H1 (cell line): ENCODE data around the gene S100PBP. TPM values are rescaled to one million over a fixed set of nuclear protein-coding genes. Genes with fewer than 3 reads are reported as not detected.

ENCODE experiments used
- CTCF ChIA-PET: fragments of 300-600 bp; sonication (Branson Sonifier 250); formaldehyde crosslinking; loops from one replicate; lab custom pipeline; 2021; ENCODE audit not compliant: partially characterized antibody; lab: Charles Lee
- POLR2A ChIA-PET: fragments of 300-600 bp; sonication (Branson Sonifier 250); formaldehyde crosslinking; loops from one replicate; lab custom pipeline; 2021; ENCODE audit warnings: inconsistent platforms; ENCODE audit not compliant: partially characterized antibody; lab: Charles Lee
- DNase-seq, 2 experiments: peaks; one replicate each; pipeline versions ENCODE4 v3.0.0 to v3.0.0-alpha.2; 2010 to 2022; ENCODE audit warnings: low spot score in 2 of 2, low read depth in 1 of 2, mixed read lengths in 1 of 2
- FAIRE-seq: peaks from 2 replicates; lab custom pipeline; 2011; peaks lifted over from hg19 to GRCh38; lab: Jason Lieb, UNC
- H2AFZ ChIP-seq: 2 replicates; pipeline ENCODE4 v1.8.1; 2012; ENCODE audit warnings: low read length, inconsistent platforms
- H2AK5ac ChIP-seq: 2 replicates; pipeline ENCODE4 v1.6.1; 2013; ENCODE audit warnings: low read depth, low read length
- H2BK120ac ChIP-seq: replicated peaks from 2 replicates; pipeline ENCODE3; 2013; ENCODE audit warnings: low read depth, low read length, inconsistent platforms
- H2BK12ac ChIP-seq: 2 replicates; pipeline ENCODE4 v1.6.1; 2013; ENCODE audit warnings: low read depth, low read length
- H2BK15ac ChIP-seq: 2 replicates; pipeline ENCODE4 v1.6.1; 2013; ENCODE audit warnings: low read length
- H2BK20ac ChIP-seq: 2 replicates; pipeline ENCODE4 v1.6.1; 2013; ENCODE audit warnings: low read length
- H2BK5ac ChIP-seq: 2 replicates; pipeline ENCODE4 v1.6.1; 2013; ENCODE audit warnings: low read depth, low read length
- H3K14ac ChIP-seq: 2 replicates; pipeline ENCODE4 v1.6.1; 2013; ENCODE audit warnings: inconsistent platforms; ENCODE audit not compliant: insufficient read length
- H3K18ac ChIP-seq: 2 replicates; pipeline ENCODE4 v1.6.1; 2013; ENCODE audit warnings: low read length; ENCODE audit errors: extremely low read depth
- H3K23ac ChIP-seq: 2 replicates; pipeline ENCODE4 v1.6.1; 2013; ENCODE audit warnings: inconsistent platforms; ENCODE audit not compliant: insufficient read length
- H3K23me2 ChIP-seq: 2 replicates; pipeline ENCODE4 v1.6.1; 2013; ENCODE audit warnings: low read depth, low read length
- H3K27ac ChIP-seq: 2 replicates; pipeline ENCODE4 v1.6.1; 2011; ENCODE audit warnings: low read depth, low read length, inconsistent platforms
- H3K27me3 ChIP-seq, 4 experiments: replicated peaks in 1 of 4; 1 replicate in 1 of 4; 2 replicates in 3 of 4; pipeline versions ENCODE4 v1.6.1 to v1.8.1; 2011 to 2013; ENCODE audit warnings: low read length in 3 of 4, mild to moderate bottlenecking in 3 of 4, inconsistent platforms in 2 of 4, mixed read lengths in 2 of 4, moderate library complexity in 1 of 4; ENCODE audit not compliant: control insufficient read depth in 3 of 4, insufficient read depth in 3 of 4; ENCODE audit errors: extremely low read depth in 1 of 4
- H3K36me3 ChIP-seq, 4 experiments: 2 replicates each; pipeline versions ENCODE4 v1.6.1 to v1.8.1; 2011 to 2013; ENCODE audit warnings: mild to moderate bottlenecking in 4 of 4, low read length in 3 of 4, moderate library complexity in 2 of 4, control low read depth in 1 of 4, inconsistent platforms in 1 of 4; ENCODE audit not compliant: insufficient read depth in 4 of 4, control insufficient read depth in 2 of 4
- H3K4ac ChIP-seq: replicated peaks from 2 replicates; pipeline ENCODE3; 2013; ENCODE audit warnings: low read length, low read depth, mixed read lengths, inconsistent platforms; ENCODE audit not compliant: insufficient read length
- H3K4me1 ChIP-seq, 4 experiments: replicated peaks in 1 of 4; 1 replicate in 1 of 4; 2 replicates in 3 of 4; pipeline versions ENCODE4 v1.6.1 to v1.8.1; 2011 to 2013; ENCODE audit warnings: low read length in 3 of 4, inconsistent platforms in 2 of 4, mixed read lengths in 1 of 4; ENCODE audit not compliant: insufficient read depth in 4 of 4, control insufficient read depth in 3 of 4
- H3K4me2 ChIP-seq, 2 experiments: 2 replicates each; pipeline versions ENCODE4 v1.6.1 to v1.8.1; 2011 to 2013; ENCODE audit warnings: low read depth in 2 of 2, low read length in 2 of 2, control low read depth in 1 of 2, inconsistent platforms in 1 of 2, mild to moderate bottlenecking in 1 of 2; ENCODE audit not compliant: insufficient read depth in 1 of 2
- H3K4me3 ChIP-seq, 4 experiments: fragments of 200-600, 300-600 bp in 1 of 4; sonication (generic), shearing (Covaris generic), sonication (Bioruptor Twin) in 1 of 4; 2 replicates each; pipeline versions ENCODE4 v1.5.1 to v1.8.1; 2011 to 2016; ENCODE audit warnings: low read length in 4 of 4, low read depth in 3 of 4, control low read depth in 2 of 4, inconsistent platforms in 2 of 4, mild to moderate bottlenecking in 2 of 4, mixed read lengths in 1 of 4, moderate library complexity in 1 of 4; ENCODE audit not compliant: insufficient read depth in 2 of 4; ENCODE audit errors: extremely low read depth in 1 of 4
- H3K56ac ChIP-seq: replicated peaks from 2 replicates; pipeline ENCODE3; 2013; ENCODE audit warnings: low read depth, mild to moderate bottlenecking, mixed read lengths, low read length, inconsistent platforms; ENCODE audit not compliant: insufficient read length
- H3K79me1 ChIP-seq: 2 replicates; pipeline ENCODE4 v1.6.1; 2013; ENCODE audit warnings: low read depth, low read length, control low read depth
- H3K79me2 ChIP-seq, 2 experiments: 2 replicates each; pipeline versions ENCODE4 v1.6.1 to v1.8.1; 2012 to 2013; ENCODE audit warnings: low read length in 2 of 2, mild to moderate bottlenecking in 2 of 2, inconsistent platforms in 1 of 2; ENCODE audit not compliant: insufficient read depth in 2 of 2, control insufficient read depth in 1 of 2
- H3K9ac ChIP-seq, 4 experiments: replicated peaks in 1 of 4; 1 replicate in 1 of 4; 2 replicates in 3 of 4; pipeline versions ENCODE4 v1.6.1 to v1.8.1; 2011 to 2013; ENCODE audit warnings: low read depth in 3 of 4, low read length in 3 of 4, control low read depth in 2 of 4, mild to moderate bottlenecking in 2 of 4, moderate library complexity in 2 of 4, inconsistent platforms in 1 of 4; ENCODE audit errors: extremely low read depth in 1 of 4
- H3K9me3 ChIP-seq, 2 experiments: 2 replicates each; pipeline versions ENCODE4 v1.6.1 to v1.8.1; 2012 to 2013; ENCODE audit warnings: mild to moderate bottlenecking in 2 of 2, moderate library complexity in 2 of 2, control low read depth in 1 of 2, inconsistent platforms in 1 of 2, low read depth in 1 of 2, low read length in 1 of 2, mixed read lengths in 1 of 2; ENCODE audit not compliant: insufficient read depth in 2 of 2
- H4K20me1 ChIP-seq, 2 experiments: replicated peaks in 1 of 2; 2 replicates each; pipeline versions ENCODE3 to v1.8.1; 2011 to 2013; ENCODE audit warnings: inconsistent platforms in 2 of 2, low read length in 2 of 2, mild to moderate bottlenecking in 1 of 2; ENCODE audit not compliant: insufficient read depth in 2 of 2, control insufficient read depth in 1 of 2
- H4K5ac ChIP-seq: 2 replicates; pipeline ENCODE4 v1.6.1; 2013; ENCODE audit warnings: low read length, low read depth, mixed read lengths, inconsistent platforms; ENCODE audit not compliant: insufficient read length
- H4K8ac ChIP-seq: 2 replicates; pipeline ENCODE4 v1.8.0; 2013; ENCODE audit warnings: mild to moderate bottlenecking, moderate library complexity, low read length, inconsistent platforms; ENCODE audit not compliant: insufficient read depth; ENCODE audit errors: extremely low read depth
- H4K91ac ChIP-seq: replicated peaks from 2 replicates; pipeline ENCODE3; 2013; ENCODE audit warnings: low read length, mixed read lengths, inconsistent platforms; ENCODE audit not compliant: insufficient read length
- FOSL1 ChIP-seq: IDR thresholded peaks from 2 replicates; pipeline ENCODE4 v1.6.1; 2011; ENCODE audit warnings: mild to moderate bottlenecking, low read depth, low read length, moderate library complexity; ENCODE audit not compliant: insufficient read depth
- HDAC6 ChIP-seq: IDR thresholded peaks from one replicate; pipeline ENCODE4 v1.7.1; 2012; ENCODE audit warnings: low read depth, mild to moderate bottlenecking, inconsistent platforms, low read length, moderate library complexity
- POLR2A ChIP-seq, 2 experiments: IDR thresholded peaks; 1 replicate in 1 of 2; 2 replicates in 1 of 2; pipeline ENCODE4 v1.6.1; 2011; ENCODE audit warnings: low read depth in 2 of 2, low read length in 2 of 2, mild to moderate bottlenecking in 2 of 2; ENCODE audit errors: control extremely low read depth in 1 of 2
- POLR2AphosphoS5 ChIP-seq: IDR thresholded peaks from 2 replicates; pipeline ENCODE4 v1.6.1; 2011; ENCODE audit warnings: low read depth, low read length
- WGBS, 2 experiments: shearing (Covaris generic) in 1 of 2; methylation state at CpG; one replicate each; pipeline versions ENCODE4 v1.1.6 to v1.1.7; 2013 to 2015; ENCODE audit warnings: low lambda C conversion rate in 2 of 2, mixed read lengths in 2 of 2, inconsistent platforms in 1 of 2, low coverage in 1 of 2, missing lambda C conversion rate in 1 of 2; ENCODE audit not compliant: insufficient replicate concordance in 2 of 2, insufficient coverage in 1 of 2, insufficient read length in 1 of 2; ENCODE audit errors: extremely low coverage in 1 of 2, missing lambda C conversion rate in 1 of 2; 5-methylcytosine and 5-hydroxymethylcytosine counted together
- polyA plus RNA-seq, 7 experiments: library from polyadenylated mRNA; depleted of rRNA in 3 of 7; stranded (reverse) in 5 of 7; unstranded in 2 of 7; fragments of >200 nt in 5 of 7; fragments of 200-250 nt in 2 of 7; gene quantifications; 1 replicate in 5 of 7; 2 replicates in 1 of 7; 4 replicates in 1 of 7; pipeline versions ENCODE4 v1.2.1 to v1.2.3, GENCODE V29; 2011 to 2013; ENCODE audit warnings: missing spikeins in 2 of 7, mixed read lengths in 2 of 7
- total RNA-seq: library from RNA; stranded (reverse); fragmentation: NEBNext Ultra II Directional; extraction: Animal tissue kit (Norgen Biotek cat#: 25700); gene quantifications from 2 replicates; pipeline ENCODE4 v1.2.1, GENCODE V29; 2021

S100PBP gene
- total and polyA plus RNA-seq, 2 of the 8 experiments (the other 6 are each of a cell fraction or from before 2014, with no cell fraction given) = 43.8 to 68.3 TPM

DNA sequence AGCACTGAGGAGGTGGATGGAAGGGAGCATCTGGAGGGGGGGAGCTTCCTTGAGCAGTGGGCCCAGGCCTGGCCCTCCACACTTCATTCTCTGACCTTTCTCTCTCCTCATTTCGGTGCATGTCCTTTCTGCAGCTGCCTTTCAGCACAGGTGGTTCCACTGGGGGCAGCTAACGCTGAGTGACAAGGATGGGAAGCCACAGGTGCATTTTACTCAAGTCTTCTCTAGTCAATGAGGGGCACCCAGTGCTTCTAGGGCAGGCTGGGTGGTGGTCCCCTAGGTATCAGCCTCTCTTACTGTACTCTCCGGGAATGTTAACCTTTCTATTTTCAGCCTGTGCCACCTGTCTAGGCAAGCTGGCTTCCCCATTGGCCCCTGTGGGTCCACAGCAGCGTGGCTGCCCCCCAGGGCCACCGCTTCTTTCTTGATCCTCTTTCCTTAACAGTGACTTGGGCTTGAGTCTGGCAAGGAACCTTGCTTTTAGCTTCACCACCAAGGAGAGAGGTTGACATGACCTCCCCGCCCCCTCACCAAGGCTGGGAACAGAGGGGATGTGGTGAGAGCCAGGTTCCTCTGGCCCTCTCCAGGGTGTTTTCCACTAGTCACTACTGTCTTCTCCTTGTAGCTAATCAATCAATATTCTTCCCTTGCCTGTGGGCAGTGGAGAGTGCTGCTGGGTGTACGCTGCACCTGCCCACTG, 43.5 kb upstream of the S100PBP start:
- Histone ChIP-seq H2AFZ (no peak overlapping the region), H2BK15ac (no peak overlapping the region), H2BK20ac (no peak overlapping the region), H4K8ac (no peak overlapping the region), H4K91ac (no peak overlapping the region), H2BK120ac (no peak overlapping the region), H3K4me1 (peaks cover 0 to 22% (median 9%) of the 10 kb centered on the region in 4 experiments; a peak in 6 of 7 replicates), H3K79me1 (no peaks in the 10 kb centered on the region), H3K4me2 (no peak overlapping the region), H3K23ac (no peak overlapping the region), H3K14ac (no peak overlapping the region), H3K23me2 (no peaks in the 10 kb centered on the region), H4K20me1 (peaks cover 7% of the 10 kb centered on the region in 2 experiments), H3K56ac (no peak overlapping the region), H2BK5ac (no peak overlapping the region; the same call in 1 of the 2 replicates), H4K5ac (no peak overlapping the region), H2BK12ac (no peak overlapping the region), H3K27ac (no peak overlapping the region), H3K79me2 (no peaks in the 10 kb centered on the region), H3K4ac (no peak overlapping the region), H2AK5ac (no peak overlapping the region), H3K27me3 (no peaks in the 10 kb centered on the region), H3K9ac (no peak overlapping the region), H3K36me3 (peaks cover 9 to 66% (median 30%) of the 10 kb centered on the region in 4 experiments), H3K9me3 (no peaks in the 10 kb centered on the region), H3K18ac (no peak overlapping the region), H3K4me3 (no peak overlapping the region)
- ChIA-PET CTCF (interaction anchor here (0.6 to 12.2 kb wide), 32 partner anchors 7 to 403 kb away, joined by 3 to 329 read pairs (median 7); partner anchors contain the start of gene SYNC), POLR2A (interaction anchor here (0.7 to 12.6 kb wide), 37 partner anchors 9 to 379 kb away, joined by 3 to 295 read pairs (median 8); partner anchors contain the start of genes BSDC1, FNDC5, RBBP4 and S100PBP)
- 0 out of 2 replicates have a peak, but pooled peaks have one; percentile 63 for TF ChIP-seq POLR2AphosphoS5
- no peak for TF ChIP-seq FOSL1
- no peak for TF ChIP-seq HDAC6
- TF ChIP-seq POLR2A (IDR thresholded peaks at IDR 0.05; ENCODE audit: control extremely low read depth in 1 of 2, low read depth in 2 of 2, low read length in 2 of 2) = peak; percentile 45 to 72
- peak in 1 of 2 experiments; percentile 52 for DNase-seq
- WGBS, 2 experiments = 93% methylated on average over 7 of the region's 7 CpGs; no CpG with 5 or more reads in 1 of the 2 experiments
- FAIRE-seq = no peak
